Measurements from ENCODE around the gene LCN10.

The LCN10 gene

DNA sequence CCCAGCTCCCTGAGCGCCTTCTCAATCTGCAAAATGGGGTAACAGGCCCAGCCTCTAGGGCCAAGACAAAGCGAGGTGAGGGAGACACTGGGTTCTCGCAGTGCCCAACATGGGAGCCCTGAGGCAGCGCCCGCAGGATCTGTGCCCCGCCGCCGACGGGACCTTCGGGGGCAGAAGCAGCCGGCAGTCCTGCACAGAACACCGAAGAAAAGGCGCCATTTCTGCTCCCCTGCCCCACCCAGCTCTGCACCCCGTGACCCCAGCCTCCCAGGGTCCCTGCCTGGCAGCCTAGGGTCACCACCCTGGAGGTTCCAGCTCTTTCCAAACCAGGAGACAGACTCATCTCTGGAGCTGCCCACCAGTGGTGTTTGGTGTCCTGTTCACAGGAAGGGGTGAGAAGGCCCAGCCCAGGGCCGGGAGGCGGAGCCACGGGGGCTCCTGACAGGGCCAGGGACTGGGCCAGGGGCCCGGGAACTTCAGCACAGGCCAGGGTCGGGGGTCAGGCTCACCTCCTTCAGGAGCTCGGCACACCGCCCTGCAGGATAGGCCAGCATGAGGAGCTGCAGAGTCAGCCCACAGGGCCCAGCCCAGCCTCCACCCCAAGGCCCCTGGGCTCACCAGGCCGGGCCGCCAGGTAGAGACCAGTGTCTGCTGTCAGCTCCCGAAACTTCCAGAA lies 12.0 kb upstream of the LCN10 start:
- no peak for DNase-seq (ENCODE audit: low spot score)

DNA sequence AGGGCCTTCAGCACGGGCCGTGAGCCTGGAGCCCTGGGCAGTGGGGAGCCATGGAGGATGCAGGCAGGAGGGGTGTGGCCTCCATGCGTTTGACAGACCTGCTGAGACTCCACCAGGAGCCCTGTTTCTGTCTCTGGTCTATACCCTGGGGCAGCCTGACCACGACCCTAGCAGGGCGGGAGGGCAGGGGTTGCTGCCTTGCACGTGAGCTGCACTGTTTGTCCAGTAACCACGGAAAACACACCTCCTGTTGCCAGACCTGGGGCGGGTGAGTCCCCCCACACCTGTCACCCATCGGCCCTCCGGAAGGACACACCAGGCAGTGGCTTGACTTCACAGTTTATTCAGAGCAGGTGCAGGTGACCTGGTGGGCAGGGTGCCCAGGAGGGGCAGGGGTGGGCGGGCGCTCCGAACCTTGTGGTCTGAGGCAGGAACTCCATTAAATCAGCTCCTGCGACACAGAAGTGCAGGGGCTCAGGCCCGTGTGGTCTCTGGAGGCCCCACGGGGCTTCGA lies 11.4 kb upstream of the LCN10 start:
- DNase-seq (ENCODE audit: low spot score) = no peak

DNA sequence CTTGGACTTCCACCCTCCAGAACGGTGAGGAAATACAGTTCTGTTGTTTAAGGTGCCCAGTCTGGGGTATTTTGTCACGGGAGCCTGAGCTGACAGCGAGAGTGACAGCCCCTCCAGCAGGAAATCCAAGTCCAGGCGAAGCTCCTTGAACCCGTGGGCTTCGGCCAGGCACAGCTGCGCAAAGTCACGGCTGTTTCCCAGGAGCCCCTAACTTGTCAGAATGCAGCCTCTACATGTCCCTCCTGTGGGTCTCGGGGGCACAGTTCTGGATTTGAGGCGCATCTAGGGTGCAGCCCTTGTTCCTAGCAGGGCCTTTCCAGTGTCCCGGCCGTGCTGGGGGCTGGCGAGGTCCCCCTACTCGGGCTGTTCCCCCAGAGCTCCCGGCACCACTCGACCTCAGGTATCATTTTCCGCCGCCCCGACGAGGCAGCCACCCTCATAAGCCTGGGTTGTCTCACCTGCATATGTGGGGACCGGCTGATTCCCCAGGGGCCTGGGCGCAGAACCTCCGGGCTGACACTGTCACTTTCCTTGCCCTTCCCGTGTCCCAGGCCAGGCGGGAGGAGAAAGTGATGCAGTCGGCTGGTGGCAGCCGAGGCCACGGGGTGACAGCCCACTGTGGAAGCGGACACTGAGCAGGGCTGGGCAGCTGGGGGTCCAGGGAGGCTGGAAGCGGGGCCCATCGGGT lies 10.8 kb upstream of the LCN10 start:
- DNase-seq (ENCODE audit: low spot score) = no peak

DNA sequence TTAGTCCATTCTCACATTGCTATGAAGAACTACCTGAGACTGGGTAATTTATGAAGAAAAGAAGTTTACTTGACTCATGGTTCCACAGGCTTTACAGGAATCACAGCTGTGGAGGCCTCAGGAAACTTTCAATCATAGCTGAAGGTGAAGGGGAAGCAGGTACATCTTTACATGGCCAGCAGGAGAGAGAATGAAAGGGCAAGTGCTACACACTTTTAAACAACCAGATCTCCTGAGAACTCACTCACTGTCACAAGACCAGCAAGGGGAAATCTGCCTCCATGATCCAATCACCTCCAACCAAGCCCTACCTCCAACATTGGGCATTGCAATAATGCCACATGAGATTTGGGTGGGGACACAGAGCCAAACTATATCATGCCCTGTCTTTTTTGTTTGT lies 9.1 kb upstream of the LCN10 start:
- no peak for DNase-seq (ENCODE audit: low spot score)

DNA sequence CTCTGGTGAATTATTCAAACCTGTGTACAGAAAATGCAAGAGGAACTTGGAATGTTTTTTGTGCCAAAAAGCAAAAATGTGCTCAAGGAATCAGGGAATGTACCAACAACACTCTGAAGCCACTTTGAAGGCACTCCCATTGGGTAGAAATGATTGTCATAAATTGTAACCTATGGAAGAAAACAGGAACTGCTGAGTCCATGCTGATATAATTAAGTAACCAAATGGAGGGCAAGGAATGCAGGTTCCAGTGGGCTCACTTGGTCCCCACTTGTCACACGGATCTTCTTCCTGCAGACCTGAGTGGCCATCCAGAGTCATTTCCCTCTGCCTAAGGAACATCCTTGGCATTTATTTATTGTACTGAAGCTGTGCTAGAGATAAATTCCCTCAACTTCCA lies 8.5 kb upstream of the LCN10 start:
- DNase-seq (ENCODE audit: low spot score) = no peak

DNA sequence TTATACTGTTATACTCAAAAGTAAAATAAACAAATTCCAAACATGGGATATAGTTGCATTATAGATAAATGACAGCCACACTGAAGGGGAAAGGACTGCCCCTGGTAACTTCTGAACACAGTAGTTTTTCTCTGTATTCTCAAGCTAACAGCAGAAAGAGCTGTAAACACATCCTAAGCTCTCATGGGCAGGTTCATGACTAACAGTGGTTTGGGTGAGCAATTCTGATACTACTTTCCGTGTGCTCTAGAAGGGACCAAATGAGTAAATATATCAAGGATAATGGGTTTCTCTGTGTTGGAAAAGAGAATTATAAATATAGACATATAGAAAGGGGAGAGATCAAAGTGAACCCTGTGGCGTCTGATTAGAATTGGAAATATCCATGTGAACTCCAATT lies 7.8 kb upstream of the LCN10 start:
- DNase-seq (ENCODE audit: low spot score) = no peak

DNA sequence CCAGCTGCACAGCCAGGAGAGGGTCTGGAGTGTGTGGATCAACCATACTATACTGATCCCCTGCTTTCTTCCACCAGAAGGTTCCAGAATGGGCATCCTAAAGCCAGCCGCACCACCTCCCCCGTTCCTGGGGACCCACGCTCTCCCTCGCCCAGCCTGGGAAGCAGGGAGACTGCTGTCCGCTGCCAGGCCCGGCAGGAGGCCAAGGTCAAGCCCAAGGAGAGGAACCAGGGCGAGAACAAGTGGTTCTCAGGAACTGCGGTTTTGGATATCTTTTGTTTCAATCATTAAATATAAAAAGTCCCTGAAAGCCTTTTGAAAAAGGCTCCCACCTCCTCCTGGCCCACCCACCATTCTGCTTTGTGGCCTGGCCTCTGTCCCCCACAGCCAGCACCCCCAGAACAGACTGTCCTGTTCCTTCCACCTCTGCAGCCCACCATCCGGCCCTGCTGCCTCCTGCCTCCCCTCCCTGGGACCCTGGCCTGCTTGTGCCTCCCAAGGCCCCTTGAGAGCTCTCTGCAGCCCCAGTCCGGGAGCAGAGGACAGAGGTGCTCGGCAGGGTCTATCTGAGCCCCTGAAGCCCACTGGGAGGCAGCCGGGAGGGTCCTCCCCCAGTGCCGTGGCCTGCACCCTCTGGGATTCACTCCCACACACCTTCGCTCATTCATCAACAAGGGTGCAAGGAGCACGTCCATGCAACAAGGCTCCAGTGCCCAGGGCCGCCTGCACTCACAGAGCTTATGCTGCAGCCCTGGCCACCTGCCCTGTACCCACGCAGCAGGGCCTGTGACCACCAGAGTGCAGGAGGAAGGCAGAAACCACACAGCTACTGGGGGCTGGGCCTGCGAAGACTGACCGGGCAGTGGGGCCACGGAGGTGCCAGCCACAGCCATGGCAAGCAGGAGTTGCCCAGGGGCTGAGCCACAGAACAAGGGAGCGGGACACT lies 6.2 kb upstream of the LCN10 start:
- DNase-seq (ENCODE audit: low spot score) = no peak

DNA sequence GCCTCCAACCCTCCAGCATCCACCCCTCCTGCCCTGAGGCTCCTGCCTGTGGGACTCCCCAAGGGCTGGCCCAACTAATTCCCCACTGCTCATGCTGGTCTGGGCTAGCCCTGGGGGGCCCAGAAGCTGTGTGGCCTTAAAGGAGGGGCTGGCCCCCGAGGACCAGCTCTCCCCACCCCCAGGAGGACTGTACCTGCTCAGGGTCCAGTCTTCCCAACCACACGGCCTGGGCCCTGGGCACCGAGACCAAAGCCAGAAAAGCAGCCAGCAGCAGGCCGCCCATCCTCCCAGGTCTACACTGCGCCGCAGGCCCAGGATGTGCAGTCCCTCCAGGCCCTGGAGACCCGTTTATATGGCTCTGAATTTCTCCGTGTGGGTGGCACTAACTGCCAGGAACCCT lies 5.5 kb upstream of the LCN10 start, which contains the start of gene LCN6:
Gene LCN6, minus strand, starts transcription at position 325 of the 400 bp plus-strand sequence. Its CDS starts 42 bp downstream, at position 283.
- DNase-seq (ENCODE audit: low spot score) = no peak

DNA sequence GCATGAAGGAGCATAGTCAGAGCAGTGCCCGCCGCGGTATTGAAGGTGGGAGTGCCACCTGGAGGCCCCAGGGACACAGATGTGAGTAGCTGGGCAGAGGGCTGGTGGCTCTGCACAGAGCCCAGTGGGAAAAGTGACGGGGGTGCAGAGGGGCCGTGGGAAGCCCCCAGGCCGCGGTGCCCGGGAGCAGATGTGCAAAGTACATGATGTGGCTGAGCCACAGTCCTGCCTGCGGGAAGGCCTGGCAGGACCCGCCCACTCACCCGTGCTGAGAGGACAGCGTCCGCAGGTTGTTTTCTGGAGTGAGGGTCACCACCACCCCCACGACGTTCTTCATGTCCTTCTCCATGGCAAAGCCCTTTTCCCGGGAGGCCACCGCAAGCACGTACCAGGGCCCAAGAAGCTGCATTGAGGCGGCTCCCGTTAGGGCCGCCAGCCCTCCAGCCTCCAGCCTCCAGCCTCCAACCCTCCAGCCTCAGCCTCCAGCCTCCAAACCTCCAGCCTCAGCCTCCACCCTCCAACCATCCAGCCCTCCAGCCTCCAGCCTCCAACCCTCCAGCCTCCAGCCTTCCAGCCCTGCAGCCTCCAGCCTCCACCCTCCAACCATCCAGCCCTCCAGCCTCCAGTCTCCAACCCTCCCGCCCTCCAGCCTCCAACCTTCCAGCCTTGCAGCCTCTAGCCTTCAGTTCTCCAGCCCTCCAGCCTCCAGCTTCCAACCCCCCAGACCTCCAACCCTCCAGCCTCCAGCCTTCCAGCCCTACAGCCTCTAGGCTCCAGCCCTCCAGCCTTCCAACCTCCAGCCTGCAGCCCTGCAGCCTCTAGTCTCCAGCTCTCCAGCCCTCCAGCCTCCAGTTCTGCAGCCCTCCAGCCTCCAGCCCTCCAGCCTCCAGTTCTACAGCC lies 4.7 kb upstream of the LCN10 start:
- DNase-seq (ENCODE audit: low spot score) = no peak

GRCh38 chr9:136746621-136747020 lies 3.9 kb upstream of the LCN10 start:
- DNase-seq (ENCODE audit: low spot score) = no peak

- DNase-seq (ENCODE audit: low spot score) = no peak
Measured at GRCh38 chr9:136746155-136746490, 3.4 kb upstream of the LCN10 start.

DNA sequence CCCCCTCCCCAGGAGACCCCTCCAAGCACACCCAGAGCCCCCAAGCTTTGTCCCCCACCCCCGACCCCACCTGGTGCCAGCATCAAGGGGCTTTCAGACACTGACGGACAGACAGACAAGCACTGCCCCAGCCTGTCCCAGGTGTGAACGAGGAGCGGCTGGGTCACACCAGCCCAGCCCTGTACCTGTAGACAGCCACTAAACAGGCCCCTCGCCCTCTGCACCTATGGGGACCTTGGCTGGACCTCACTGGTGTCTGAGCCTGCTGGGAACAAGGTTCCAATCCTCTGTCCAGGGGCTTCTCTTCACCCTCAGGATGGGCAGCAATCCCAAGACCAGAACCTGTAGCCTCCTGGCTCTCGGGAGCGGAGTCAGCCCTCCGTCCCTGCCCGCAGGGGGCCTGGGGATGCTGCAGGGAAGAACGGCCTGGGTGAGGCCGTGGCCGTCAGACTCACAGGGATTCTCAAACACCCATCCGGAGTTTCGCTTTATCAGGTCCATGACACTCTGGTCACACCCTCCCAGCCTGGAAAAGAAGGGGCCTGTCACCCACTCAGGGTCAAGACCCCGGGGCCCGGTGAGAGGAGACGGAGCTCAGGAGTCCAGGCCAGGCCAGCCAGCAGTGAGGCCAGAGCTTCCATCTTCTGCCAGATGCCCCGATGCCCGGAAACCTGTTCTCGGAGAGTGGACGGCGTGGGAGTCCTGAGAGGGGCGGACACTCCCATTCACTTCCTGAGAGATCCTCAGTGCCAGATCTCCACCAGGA lies 2.8 kb upstream of the LCN10 start:
- no peak for DNase-seq (ENCODE audit: low spot score)

DNA sequence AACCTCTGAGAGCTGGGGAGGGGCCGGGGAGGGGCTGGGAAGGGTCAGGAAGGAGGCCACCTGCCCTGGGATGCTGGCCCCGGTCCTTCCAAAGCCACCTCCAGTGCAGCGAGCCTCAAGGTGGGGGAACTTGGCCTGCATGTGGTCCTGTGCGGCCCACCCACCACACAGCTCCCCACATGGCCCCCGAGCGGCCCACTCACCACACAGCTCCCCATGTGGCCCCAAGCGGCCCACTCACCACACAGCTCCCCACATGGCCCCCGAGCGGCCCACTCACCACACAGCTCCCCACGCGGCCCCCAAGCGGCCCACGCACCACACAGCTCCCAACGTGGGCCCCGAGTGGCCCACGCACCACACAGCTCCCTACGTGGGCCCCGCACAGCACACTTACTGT lies 2.0 kb upstream of the LCN10 start:
- DNase-seq (ENCODE audit: low spot score) = no peak

DNA sequence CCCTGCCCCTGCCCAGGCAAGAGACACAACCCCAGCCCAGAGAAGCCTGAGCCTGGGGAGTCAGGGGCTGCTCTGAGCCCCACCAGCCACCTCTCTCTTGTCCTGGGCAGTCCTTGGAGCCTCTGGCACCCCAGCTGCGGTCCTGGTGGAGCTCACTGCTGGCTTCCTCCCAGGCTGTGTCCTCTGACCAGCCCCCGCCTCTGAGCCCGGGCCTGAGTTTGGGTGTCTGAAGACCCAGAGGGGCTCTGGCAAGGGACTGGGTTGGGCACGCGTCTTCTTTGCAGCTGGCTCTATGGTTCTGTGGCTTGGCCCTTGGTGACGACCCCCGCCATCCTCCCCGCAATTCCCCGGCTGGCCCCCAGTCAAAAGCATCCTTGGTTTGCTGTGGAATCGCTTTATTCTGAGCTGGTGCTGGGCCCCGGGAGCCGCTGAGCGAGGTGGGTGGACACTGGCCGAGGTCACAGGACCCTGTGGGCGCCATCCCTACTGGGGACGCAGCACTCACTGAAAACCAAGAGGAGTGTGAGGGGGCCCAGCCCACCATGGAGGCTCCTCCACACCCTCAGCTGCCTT lies 985 bp upstream of the LCN10 start:
- DNase-seq (ENCODE audit: low spot score) = no peak

GRCh38 chr9:136741883-136742571 lies 713 bp downstream of the LCN10 start:
- no peak for DNase-seq (ENCODE audit: low spot score)

- DNase-seq (ENCODE audit: low spot score) = no peak
Measured at GRCh38 chr9:136740971-136741882, 1.5 kb downstream of the LCN10 start.

GRCh38 chr9:136740491-136740890 lies 2.2 kb downstream of the LCN10 start:
- DNase-seq (ENCODE audit: low spot score) = no peak

DNA sequence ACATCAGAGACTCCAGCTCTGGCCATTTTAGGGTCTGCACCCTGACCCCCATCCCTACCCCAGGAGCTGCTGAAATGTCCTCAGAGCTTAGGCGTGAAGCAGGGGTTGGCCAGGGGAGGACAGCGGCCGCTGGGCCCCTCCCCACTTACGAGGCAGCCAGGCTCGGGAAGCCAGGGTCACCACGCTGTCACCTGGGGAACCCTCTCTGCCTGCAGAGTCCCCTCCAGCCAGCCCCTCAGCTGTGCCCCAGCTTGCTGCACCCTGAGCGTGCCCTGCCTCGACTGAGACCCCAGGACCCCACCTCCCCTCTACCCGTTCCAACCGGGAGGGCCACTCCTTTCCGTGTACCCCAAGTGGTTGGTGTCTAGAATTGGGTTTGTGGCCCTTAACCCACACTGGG lies 2.7 kb downstream of the LCN10 start:
- no peak for DNase-seq (ENCODE audit: low spot score)

- DNase-seq (ENCODE audit: low spot score) = no peak
Measured at GRCh38 chr9:136739509-136739908, 3.2 kb downstream of the LCN10 start.

All from kidney tubule cell (primary cell).